AG04449 (cell line): ENCODE measurements around the gene FZD8.

Source experiments
- CTCF ChIA-PET: fragments of 350-600 bp; formaldehyde crosslinking; extraction: SDS; loops from one replicate; lab custom pipeline; 2021; ENCODE audit warnings: antibody characterized with exemption; lab: Yijun Ruan, JAX
- POLR2A ChIA-PET: fragments of 400-600, 350-600 bp; formaldehyde crosslinking; extraction: SDS; loops from one replicate; lab custom pipeline; 2020; ENCODE audit warnings: antibody characterized with exemption, inconsistent platforms; lab: Yijun Ruan, JAX
- DNase-seq: peaks from one replicate; pipeline ENCODE4 v3.0.0-alpha.2; 2010; ENCODE audit warnings: low read depth, low spot score
- H3K4me3 ChIP-seq: 2 replicates; pipeline ENCODE4 v1.5.1; 2011; ENCODE audit warnings: low read depth, mild to moderate bottlenecking, control low read depth, low read length
- TF ChIP-seq, protein P1 (sequence below): IDR thresholded peaks from one replicate; pipeline ENCODE4 v1.5.1; 2011; ENCODE audit warnings: mild to moderate bottlenecking, moderate library complexity, low read length, control low read depth, inconsistent platforms; ENCODE audit not compliant: insufficient read depth; ENCODE audit errors: missing control alignments

FZD8 gene

DNA sequence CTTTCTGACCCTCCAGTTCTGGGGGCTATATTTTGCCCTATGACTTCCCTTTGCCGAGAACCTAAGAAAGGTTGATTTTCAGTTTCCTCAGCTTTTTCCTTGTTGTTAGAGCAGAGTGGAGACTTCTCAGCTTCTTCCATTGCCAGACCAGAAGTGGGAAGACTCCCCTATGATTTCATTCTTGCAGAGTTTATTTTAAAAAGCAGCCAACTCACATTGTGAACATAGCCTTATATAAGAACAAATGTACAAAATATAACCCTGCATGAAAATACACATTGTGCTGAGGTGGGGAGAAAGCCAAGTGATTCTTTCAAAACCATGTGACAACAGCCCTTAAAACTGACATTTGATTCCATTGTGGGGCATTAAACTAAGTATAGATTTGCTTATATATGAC, 33.8 kb upstream of the FZD8 start:
- ChIA-PET CTCF (no interaction called here), POLR2A (no interaction called here)
- no peak for DNase-seq
- TF ChIP-seq, protein P1, sequence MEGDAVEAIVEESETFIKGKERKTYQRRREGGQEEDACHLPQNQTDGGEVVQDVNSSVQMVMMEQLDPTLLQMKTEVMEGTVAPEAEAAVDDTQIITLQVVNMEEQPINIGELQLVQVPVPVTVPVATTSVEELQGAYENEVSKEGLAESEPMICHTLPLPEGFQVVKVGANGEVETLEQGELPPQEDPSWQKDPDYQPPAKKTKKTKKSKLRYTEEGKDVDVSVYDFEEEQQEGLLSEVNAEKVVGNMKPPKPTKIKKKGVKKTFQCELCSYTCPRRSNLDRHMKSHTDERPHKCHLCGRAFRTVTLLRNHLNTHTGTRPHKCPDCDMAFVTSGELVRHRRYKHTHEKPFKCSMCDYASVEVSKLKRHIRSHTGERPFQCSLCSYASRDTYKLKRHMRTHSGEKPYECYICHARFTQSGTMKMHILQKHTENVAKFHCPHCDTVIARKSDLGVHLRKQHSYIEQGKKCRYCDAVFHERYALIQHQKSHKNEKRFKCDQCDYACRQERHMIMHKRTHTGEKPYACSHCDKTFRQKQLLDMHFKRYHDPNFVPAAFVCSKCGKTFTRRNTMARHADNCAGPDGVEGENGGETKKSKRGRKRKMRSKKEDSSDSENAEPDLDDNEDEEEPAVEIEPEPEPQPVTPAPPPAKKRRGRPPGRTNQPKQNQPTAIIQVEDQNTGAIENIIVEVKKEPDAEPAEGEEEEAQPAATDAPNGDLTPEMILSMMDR, result no peak
- no peak overlapping the region for H3K4me3 ChIP-seq

DNA sequence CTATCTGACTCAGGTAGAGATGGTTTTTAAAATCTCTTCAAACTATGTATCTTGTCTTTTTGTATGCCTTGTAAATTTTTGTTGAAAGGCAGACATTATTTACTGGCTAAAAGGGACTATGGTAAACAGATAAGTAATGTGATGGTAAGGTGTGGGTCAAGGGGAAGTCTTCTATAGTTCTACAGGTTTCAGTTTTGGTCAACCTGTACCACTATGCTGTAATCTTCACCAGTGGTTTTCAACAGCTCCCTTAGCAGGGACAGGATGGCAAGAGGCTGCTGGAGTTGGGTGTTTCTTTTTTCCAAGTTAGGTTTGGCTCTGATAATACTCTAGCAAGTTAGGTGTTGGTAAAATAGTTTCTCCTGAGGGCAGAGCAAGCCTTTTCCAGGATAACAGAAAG, 32.7 kb upstream of the FZD8 start:
- ChIA-PET CTCF (no interaction called here), POLR2A (no interaction called here)
- no peak overlapping the region for H3K4me3 ChIP-seq
- DNase-seq, result no peak
- TF ChIP-seq, protein P1, result no peak

DNA sequence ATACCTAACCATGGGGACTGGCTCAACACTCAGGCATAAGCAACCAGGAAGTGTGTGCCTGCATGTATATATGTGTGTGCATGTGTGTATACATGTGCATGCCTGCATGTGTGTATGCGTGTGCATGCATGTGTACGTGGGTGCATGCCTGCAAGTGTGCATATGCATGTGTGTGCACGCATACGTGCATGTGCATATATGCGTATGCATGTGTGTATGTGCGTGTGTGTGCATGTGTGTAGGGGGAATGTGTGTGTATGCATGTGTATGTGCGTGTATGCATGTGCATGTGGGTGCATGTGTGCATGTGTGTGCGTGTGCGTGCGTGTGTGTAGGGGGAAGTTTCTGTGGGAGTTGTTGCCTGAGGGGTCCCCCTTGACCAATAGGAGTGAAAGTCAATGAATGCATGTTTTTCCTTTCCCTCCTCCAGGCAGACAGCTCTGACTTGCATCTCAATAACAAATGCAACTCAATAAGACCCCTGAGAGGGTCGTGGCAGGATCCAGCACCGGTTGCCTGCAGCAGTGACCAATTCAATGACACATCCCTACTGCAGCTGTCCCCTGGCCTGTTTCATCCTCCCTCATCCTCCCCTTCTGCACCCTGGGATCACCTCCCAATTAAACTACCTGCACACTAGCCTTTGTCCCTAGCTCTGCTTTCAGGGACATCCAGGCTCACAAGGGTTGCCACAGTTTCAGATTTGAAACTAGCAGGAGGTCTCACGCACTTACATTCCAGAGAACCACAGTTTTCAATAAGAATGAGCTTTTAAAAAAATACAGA, 27.0 kb upstream of the FZD8 start:
- TF ChIP-seq, protein P1, result no peak
- no peak for DNase-seq
- ChIA-PET CTCF (no interaction called here), POLR2A (no interaction called here)
- no peak overlapping the region for H3K4me3 ChIP-seq

DNA sequence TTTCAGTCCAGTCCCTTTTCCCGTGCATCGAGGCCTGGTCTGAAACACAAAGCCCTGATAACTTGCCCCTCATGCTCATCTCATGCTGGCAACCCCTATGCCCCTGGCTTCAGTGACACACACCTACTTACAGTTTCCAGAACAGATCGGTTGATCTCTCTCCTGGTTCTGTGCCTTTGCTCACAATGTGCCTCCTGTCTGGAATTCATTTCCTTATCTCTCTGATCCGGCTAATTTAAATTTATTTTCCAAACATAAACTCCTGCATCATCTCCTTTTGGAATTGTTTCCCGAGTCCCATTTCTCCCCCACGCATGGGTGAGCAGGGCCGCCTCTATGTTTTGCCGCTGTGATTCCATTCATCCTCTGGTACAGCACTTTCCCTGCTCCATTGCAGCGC, 25.9 kb upstream of the FZD8 start:
- TF ChIP-seq, protein P1, result no peak
- ChIA-PET CTCF (no interaction called here), POLR2A (no interaction called here)
- no peak overlapping the region for H3K4me3 ChIP-seq
- no peak for DNase-seq

DNA sequence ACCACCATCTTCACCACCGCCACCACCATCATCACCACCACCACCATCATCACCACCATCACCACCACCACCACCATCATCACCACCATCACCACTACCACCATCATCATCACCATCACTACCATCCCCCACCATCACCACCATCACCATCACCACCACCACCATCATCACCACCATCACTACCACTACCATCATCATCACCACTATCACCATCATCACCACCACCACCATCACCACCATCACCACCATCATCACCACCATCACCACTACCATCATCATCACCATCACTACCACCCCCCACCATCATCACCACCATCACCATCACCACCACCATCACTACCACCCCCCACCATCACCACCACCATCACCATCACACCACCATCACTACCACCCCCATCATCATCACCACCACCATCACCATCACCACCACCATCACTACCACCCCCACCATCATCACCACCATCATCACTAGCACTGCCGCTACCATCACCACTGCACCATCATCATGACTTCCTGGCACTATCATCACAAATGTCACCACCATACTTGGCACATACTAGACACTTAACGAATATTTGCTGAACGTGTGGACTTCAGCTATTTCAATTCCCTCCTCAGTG, 25.3 kb upstream of the FZD8 start:
- TF ChIP-seq, protein P1, result no peak
- DNase-seq, result no peak
- ChIA-PET CTCF (interaction anchor here (1.4 kb wide), 1 partner anchor 10 kb away, joined by 3 read pairs; no protein-coding TSS in a partner anchor), POLR2A (no interaction called here)
- H3K4me3 ChIP-seq, result no peak overlapping the region

DNA sequence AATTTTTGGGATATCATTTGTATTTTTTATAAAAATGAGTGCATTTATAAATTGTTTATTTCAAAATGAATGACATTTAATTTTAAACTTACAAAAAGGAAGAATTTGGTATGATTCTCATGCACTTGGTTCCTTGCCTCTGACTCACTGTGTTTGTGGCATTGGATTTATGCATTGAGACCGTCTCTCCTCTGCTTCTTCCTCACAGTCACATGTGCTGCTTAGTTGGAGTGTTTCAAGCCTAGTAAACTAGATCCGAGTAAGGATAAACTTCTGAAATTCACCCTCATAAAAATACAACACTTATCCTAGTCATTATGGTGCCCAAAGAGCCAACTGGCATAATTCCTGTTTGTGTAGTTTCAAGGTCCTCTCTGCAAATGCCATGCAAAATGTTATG, 19.1 kb upstream of the FZD8 start:
- TF ChIP-seq, protein P1, result no peak
- POLR2A ChIA-PET, result no interaction called here
- no peak overlapping the region for H3K4me3 ChIP-seq
- DNase-seq, result no peak
- CTCF ChIA-PET, result no interaction called here
